MV-4-11 (cell line): Measurements from ENCODE around the gene GADD45GIP1.

Experiments used
- DNase-seq: peaks from one replicate; lab custom pipeline; 2025; lab: John Stamatoyannopoulos, UW

The GADD45GIP1 gene

DNA sequence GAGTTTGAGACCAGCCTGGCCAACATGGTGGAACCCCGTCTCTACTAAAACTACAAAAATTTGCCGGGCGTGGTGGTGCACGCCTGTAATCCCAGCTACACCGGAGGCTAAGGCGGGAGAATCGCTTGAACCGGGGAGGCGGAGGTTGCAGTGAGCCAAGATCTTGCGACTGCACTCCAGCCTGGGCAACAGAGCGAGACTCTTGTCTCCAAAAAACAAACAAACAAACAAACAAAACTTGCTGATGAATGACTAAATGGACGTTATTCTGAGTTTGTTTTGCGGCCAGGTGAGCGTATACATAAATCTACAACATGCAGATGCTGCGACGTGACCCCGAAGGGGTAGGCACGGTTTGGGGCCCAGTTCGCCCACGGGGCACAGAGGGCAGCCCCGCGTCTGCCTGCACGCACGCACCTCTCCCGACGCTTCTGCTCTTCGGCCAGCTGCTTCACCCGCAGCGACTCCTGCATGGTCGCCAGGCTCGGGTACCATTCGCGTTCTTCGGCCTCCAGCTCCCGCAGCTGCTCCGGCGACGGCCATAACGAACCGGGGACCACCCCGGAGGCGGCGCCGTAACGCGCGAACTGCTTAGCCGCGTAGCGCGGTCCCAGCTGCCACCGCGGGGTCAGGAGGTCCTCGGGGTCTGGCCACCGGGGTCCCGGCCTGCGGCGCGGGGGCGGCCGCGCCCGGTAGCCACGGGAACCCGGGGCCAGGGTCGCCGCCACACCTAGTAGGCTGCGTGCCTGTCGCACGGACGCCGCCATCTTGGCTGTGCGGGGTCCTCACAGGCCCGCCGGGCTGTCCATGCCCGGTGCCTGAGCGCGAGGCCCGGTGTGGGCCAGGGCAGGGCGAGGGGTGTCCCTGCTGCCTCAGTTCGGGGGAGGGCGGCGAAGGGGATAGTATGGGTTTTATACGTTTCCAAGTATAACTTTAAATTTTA, at the start of gene GADD45GIP1:
Gene GADD45GIP1 (minus strand): TSS at position 778 of the 943 bp plus-strand sequence. CDS start 11 bp downstream, at position 767.
- peak; percentile 77 for DNase-seq

DNA sequence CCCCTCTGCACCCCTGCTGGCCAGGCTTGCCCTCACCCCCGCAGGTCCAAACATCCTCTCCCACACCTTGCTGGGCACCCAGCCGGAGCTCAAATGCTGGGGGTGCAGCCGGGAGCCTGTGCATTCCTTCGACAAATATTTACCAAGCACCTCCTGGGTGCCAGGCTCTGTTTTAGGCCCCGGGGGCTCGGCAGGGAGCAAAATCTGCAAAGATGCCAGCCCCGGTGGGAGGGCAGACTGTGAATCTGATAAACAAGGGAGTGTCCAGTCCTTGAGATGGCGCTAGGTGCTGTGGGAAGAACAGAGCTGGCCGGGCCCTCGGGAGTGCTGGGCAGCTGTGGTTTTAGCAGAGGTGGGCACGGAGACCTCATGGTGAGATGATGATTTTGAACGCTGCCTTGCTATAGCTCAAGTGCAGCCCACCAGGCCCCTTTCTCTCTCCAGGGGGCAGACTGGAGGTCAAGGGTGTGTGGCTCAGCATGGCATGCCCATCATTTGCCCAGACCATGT, 48.9 kb upstream of the GADD45GIP1 start:
- no peak for DNase-seq

DNA sequence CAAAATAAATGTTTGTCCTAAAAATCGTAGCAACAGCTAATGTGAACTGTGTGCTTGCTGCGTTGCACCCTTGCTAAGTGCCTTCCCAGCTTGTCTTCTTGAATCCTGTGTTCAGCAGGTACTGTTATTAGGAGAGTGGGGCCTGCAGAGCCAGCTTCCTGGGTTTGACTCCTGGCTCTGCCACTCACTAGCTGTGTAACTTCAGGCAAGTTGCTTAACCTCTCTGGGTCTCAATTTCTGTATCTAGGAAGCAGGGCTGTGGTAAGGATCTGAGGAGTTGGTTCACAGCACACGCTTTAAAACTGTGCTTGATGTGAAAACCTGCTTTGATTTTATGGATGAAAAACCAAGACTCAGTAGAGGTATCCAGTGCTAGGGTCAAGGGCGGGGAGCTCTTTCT, 48.2 kb upstream of the GADD45GIP1 start:
- DNase-seq: no peak

DNA sequence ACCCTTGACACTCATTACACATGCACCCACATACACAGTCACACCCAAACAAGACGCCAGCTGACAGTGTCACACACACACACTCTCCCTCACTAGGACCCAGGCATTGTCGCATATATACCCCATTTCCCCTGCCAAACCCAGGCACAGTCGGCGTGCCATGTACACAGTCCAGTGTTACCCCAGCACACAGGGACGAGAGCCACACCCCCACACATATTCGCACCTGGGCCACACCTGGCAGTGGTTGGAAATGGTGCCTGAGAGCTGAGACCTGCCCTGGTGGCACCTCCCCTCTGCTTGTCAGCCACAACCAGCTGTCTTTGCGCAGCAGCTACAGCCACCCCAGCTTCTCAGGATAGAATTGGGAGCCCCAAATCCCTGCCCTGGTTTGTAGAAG, 47.2 kb upstream of the GADD45GIP1 start:
- no peak for DNase-seq

DNA sequence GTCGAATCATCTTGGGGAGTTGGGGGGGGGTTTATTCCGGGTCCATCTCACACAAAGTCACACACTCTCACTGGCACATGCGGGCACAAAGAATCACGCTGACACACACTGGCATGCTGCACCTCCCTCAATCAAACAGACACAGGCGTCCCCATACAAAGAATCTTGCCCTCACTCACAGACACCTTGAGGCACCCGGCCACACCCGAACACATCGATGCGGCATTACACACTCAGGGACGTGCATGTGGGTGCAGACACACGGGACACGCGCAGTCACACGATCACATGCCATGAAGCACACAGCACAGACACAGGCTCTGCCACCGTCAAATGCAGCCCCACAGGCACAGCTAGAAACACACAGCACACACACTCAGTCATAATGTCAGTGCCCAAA, 46.1 kb upstream of the GADD45GIP1 start:
- no peak for DNase-seq

DNA sequence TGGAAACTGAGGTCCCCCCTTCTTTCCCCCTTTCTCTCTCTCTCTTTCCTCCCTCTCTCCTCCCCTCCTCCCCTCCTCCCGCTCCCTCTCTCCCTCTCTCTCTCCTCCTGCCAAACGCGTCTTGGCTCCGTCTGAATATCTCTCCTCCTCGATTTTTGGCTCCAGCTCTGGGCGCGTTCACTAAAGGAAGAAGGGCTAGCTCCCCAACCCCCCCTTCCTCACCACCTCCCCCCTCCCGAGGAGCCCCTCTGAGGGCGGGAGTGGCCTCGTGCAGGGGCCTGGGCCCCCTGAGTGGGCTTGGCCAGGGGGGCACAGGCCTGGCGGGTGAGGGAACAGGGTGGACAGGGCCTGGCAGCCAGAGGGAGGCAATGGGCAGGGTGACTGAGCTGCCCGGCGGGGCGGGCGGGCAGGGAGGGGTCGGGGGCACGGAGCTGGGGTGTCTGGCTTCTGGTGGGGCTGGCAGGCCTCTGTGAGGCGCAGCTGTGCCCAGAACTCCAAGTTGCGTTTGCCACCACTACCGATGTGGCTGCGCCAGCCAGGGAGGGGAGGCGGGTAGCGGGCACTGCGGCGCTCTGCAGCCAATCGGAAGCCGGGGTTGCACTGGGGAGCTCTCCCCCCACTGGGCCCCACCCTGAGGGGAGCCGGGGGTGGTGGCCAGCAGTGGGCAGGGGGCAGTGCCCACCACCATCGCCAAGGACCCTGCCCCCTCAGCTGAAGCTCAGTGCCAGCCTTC, 45.3 kb upstream of the GADD45GIP1 start:
- no peak for DNase-seq

DNA sequence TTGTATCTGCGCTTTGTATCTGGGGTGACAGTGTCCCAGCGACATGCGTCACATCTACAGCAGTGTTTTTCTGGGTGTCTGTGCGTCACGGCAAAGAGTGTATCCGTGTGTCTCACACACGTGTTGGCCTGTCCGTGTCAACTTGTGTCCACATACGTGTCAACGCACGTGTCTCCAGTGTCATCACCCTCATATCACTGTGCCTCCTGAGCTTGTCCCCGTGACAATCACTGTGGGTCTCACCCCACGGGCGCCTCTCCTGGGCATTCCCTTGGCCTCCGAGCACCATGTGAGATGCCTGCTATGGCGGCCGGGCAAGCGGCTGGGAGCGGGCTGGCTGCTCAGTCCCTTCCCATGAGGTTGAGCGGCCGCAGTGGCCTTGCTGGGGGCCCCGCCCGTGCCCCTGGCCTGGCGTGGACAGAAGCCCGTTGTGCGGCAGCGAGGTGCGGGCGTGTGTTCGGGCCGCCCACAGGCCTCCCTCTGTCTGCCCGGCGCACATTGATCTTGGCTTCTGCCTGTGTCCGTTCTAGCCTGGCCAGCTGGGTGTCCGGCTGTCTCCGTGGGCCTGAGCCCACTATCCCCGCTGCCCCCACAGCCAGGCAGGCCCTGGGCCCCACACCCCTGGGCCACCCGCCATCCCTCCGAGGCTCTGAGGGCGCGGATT, 44.6 kb upstream of the GADD45GIP1 start:
- DNase-seq: no peak

DNA sequence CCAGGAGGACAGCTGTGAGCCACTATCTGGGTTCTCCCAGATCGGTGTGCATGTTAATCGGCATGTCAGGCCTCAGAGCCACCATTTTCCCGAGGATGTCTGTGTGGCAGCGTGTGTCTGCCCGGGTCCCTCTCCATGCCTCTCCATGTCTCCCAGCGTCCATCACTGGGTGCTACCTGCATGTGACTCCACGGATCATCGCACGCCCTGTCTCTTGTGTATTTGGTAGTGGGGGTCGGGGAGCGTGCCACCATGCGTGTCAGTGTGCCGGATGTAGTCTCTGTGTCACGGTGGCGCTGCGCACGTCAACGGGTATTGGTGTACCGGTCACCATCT, 44.1 kb upstream of the GADD45GIP1 start:
- DNase-seq: no peak

DNA sequence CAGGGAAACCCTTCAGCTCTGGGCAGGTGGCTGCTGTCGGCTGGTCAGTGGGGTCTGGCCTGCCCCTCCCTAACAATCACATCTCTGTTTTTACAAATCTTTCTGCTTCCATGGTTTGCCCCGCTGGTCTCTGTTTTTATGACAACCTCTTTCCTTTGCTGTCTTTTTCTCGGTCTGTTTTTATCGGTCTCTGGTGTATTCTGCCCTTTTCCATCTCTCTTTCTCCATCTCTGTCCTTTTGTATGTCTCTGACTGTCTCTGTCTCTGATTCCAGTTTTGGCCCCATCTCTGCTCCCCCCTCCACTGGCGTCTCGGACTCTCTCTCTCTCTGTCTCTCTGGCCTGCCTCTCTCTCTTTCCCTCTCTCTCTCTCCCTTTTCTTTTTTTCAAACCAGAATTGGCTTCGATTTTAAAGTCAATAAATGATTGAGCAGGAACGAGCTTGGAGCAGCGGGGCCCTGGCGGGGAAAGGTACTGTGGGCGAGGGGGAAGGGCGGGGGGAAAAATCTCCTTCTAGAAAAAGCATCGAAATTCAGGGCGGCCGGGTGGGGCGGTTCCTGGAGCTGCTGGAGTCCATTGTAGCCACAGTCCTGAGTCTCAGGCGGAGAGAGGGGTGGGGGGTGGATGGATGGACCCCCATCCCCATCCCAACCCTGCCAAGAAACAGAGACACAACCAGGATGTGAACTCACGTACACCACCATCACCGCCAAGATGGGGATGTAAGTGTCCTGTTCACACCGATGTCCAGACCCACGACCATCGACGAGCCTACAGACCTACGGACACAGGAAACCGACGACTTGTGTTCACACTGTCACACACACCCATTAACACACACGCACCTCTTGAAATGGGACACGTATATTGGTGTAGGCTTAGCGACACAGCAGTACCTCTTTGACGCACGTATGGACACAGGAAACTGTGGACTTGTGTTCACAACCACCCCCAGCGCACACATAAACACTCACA, 41.2 kb upstream of the GADD45GIP1 start:
- no peak for DNase-seq

DNA sequence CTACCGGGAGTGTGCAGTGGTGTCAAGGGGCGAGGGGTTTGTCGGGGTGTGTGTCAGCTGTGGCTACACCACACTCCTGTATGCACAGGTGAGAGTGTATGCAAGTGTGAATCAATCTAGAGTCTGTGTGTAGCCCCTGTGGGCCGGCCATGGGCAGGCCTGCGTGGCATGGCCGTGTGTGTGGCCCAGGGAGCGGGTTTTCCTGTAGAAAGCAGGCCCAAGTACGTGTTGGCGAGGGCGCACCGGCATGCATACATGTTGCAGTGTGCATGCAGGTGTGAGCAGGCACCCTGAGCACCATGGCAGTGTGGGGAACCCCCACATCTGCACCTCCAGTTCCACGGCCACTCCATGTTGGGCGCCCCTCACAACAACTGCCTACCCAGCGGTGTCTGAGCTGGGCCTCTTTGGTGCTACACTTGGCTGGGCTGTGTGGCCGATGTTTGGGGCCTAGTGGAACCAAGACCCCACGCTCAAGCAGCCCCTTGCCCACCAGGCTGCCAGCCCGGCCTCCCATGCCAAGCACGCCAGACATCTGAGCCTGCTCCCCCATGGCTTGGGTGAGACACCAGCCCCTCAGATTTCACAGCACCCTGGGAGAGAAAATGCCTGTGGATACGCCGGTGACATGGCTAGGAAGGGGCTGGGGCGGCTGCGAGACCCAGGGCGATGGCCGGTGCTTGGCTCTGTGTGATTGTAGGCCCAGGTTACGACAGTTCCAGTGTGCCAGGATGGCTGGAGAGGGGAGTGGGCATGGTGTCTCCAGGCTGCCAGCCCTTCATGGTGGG, 40.4 kb upstream of the GADD45GIP1 start:
- no peak for DNase-seq

DNA sequence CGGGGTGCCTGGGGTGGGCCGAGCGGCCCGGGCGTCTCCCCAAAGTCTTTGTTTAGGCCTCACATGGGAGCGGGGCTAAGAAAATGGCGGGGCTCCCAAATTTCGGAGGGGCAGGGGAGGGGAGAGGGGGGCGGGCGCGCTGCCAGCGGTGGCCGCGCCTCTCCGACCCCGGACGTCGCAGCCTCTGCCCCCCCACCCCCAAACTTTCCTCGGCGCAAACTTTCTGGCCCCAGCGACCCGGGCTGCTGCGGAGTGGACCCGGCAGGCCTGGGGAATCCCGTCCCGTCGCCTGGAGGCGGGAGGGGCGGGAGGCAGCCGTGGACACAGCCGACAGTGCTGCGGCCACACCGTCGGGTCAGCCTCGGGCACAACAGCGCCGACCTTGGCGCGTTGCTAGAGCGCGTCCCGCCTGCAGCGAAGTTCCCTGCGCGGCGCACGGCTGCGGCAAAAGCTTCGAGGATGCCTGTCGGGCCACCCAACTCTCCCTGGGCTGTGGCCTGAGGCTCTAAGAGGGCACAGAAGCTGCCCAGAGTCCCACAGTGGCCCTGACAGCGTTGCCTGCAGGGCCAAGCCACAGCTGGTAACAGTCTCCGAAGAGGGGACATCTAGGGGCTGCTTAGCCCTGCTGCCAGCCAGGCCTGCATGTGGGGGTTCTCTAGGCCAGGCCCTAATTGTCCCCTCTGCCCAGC, 39.5 kb upstream of the GADD45GIP1 start:
- DNase-seq: no peak

DNA sequence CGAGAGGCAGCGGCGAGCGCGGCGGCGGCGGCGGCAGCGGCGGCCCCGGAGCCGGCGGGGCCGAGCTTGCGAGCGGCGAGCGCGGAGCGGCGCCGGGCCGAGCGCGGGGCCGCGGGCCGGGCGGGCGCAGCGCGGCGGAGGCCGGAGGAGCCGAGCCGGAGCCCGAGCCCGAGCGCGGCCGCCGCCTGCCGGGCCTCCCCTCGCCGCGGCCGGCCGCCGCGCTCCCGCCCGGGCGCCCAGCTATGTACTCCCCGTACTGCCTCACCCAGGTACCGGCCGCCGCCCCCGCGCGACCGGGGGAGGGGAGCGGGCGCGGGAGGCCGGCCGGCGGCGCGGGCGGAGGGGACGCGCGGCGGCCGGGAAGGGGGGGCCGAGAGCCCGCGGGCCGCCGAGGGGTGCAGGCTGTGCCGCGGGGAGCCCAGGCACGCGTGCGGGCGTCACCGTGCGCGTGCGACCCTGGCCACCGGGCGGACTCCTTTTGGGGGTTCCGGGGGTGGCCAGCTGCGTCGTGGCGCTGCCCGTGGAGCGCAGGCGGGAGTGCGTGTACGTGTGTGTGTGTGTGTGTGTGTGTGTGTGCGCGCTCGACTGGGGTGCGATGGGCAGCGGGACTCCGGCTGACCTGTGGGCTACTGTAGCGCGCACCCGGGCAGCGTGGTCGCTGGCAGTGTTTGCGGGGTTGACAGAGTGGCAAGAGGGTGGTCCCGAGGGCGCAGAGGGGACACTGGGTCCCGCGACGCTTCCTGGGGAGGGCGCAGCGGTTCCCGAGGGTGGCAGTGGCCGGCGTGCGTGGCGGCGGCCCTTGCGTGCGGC, 38.8 kb upstream of the GADD45GIP1 start:
- DNase-seq: no peak

DNA sequence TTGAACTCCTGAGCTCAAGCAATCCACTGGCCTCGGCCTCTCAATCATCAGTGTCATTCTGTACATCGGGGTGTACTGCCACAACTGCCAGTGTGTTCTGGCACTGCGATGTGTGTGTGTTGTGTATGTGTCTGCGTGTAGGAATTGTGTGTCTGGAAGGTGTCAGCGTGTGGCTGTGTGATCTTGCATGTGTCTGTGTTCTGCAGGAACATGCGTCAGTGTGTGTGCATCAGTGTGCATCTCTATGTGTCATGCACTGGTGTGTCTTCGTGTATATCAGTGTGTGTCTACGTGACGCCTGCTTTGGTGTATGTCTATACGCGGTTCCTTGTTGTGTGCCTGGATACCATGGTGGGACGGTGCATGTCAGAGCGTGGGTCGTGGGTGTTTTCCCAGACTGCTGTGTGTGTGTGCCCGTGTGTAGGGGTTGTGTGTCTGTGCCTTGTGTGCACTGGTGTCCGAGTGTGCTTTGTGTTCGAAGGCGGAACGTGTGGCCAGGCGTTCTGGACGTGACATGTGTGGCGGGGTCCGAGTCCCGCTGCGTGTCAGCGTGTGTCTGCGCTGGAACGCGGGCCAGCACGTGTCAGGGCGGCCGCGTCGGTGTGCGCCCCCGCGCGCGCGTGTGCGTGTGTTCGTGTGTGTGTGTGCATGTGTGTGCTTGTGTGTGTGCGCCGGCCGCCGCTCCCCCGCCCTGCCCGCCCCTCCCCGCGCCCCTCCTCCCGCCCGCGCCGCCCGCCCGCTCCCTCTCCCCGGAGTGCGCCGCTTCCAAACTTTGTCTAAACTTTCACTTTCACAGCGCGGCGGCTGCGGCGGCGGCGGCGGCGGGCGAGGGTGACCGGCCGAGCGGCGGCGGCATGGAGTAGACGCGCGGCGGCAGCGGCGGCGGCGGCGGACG, 37.9 kb upstream of the GADD45GIP1 start, which contains the start of gene NFIX:
Gene NFIX (plus strand): TSS at position 775 of the 895 bp plus-strand sequence. CDS start 363 bp downstream, outside the sequence.
- DNase-seq: peak; percentile 40

DNA sequence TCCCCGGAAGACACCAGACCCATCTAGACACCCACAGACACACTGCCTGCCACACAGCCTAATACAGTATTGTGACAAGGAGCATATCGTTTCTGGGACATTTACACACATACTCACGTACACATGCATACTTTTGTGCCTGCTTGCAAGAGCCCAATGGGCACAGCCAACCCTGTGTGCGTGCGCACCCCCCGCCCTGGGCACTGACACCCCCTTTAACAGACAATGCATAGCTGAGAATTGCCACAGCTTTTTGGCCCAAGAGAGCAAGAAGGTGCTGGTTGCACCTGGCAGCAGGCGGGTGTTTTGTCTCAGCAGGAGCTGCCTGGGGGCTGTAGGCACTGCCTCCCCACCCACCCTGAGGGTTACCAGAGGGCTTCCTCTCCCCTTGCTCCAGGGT, 36.5 kb upstream of the GADD45GIP1 start:
- no peak for DNase-seq

DNA sequence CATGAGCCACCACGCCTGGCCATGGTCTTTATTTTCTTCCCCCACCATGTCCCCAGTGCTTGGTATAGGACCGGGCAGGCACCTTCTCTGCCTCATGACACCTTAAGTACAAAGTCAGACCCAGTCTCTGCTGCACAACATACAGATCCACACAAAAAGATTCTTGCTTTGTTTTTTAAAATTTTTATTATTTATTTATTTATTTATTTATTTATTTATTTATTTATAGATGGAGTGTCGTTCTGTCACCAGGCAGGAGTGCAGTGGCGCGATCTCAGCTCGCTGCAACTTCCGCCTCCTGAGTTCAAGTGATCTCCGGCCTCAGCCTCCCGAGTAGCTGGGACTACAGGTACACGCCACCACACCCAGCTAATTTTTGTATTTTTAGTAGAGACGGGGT, 35.7 kb upstream of the GADD45GIP1 start:
- DNase-seq: no peak

DNA sequence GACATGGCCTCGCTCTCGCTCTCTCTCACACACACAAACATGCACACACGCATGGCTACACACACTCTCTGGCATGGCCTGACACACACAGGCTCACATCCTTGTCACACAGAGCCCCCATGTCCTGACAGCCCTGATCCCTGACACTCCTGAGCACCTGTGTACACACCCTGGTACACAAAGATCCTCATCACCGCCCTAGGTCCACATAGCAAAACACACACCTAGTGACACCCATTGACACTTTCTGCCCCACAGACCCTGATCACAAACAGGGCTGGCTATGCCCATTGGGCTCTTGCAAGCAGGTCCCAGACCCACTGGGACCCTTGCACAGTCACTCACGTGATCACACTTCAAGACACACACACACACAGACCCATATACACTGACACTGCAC, 34.3 kb upstream of the GADD45GIP1 start:
- no peak for DNase-seq

DNA sequence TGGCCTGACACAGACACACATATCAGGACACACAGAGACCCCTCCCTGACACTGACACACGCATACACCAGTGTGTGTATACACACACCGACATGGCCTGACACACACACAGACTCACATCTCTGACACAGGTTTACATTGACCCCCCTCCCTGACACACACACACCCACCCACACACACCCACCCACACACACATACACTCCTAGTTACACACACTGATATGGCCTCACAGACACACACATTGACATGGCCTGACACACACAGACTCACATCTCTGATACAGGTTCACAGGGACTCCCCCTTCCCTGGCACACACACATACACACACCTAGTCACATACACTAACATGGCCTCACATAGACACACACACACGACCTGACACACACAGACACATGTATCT, 33.8 kb upstream of the GADD45GIP1 start:
- no peak for DNase-seq

DNA sequence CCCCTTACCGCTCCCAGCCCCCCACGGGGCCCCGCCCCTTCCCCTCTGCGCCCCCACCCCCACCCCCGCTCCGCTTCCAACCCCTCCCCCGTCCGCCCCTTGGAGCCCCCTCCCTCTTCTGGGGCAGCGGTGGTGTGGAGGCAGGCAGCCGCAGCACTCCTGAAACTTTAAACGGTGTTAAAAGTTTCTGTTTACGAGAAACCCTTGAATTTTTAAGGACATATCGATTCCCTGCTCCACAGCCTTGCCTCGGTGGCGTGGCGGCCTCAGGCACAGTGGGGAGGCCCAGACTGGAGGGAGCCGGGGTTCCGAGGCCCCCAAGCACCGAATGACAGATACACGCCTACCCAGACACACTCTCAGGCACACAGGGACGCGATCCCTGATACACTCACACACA, 33.4 kb upstream of the GADD45GIP1 start:
- DNase-seq: no peak
